HG03575 (cell line): ENCODE measurements around the gene ADAM17.
"Not testable (repeated sequence)": the region's sequence is repeated elsewhere in the genome, so short reads cannot be mapped to it uniquely, and the experiment has no call there.

Experiments used
- ATAC-seq: cut with Tn5 transposase; IDR thresholded peaks from one replicate; pipeline ENCODE4 v1.9.1; 2021; ENCODE audit not compliant: unreplicated experiment, insufficient number of reproducible peaks, low FRiP score; ENCODE audit errors: extremely low read depth

Gene ADAM17

DNA sequence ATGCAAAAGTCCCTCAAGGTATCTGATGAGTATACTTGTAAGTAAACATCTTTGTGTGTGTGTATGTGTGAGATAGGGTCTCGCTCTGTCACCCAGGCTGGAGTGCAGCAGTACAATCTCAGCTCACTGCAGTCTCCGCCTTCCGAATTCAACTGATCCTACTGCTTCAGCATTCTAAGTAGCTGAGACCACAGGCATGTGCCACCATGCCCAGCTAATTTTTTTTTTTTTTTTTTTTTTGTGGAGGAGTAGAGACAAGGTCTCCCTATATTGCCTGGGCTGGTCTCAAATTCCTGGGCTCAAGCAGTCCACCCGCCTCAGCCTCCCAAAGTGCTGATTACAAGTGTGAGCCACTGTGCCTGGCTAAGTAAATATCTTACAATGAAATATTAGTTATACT is 23.2 kb downstream of the ADAM17 start:
- ATAC-seq: no peak

DNA sequence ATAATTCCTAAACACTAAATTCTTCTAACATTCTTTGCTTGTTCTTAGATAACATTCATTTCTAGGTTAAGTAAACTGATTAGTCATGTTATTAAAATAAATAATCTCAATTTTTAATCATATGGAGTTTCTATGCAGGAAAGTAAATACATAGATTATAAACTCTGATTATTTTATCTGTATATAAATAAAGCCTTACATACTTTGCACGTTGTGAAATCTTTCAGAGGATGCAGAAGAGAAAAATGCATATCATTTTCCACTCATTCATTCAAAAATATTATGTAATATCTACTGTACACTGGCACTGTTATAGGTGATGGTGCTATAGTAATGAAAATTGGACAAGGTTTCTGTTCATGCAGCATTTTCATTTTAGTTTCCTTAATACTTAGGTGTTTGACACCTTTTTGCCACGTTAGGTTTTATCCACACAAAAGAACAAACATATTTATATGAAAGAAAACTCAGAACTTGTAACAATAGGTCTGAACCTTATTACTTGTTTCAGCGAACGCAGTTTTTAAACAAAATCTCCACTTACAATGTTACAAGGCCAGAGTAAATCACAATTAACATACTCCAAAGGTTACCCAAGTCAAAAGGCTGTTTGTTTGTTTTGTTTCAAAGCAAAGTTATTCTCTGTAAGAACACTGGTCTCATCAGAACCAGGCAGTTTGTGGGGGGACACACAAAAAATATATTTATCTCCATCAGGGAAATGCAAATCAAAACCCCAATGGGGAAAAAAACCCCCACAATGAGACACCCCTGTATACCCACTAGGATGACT is 27.4 kb downstream of the ADAM17 start:
- no peak for ATAC-seq

DNA sequence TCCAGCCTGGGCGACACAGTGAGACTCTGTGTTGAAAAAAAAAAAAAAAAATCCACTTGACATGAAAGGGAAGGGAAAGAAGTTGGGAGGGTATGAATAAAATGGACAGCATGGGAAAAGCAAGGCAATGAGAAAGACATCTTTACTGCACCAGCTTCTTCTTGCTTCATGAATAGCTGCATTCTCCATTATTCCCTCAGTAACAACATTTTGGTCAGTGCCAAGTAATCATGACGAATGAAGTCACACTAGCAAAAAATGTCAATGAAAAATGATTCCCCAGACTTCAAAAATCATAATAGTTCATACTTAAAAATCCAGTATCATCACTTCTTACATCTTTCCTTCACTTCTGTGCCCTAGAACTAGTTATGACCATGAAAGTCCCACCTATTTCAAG is 30.4 kb downstream of the ADAM17 start:
- no peak for ATAC-seq

DNA sequence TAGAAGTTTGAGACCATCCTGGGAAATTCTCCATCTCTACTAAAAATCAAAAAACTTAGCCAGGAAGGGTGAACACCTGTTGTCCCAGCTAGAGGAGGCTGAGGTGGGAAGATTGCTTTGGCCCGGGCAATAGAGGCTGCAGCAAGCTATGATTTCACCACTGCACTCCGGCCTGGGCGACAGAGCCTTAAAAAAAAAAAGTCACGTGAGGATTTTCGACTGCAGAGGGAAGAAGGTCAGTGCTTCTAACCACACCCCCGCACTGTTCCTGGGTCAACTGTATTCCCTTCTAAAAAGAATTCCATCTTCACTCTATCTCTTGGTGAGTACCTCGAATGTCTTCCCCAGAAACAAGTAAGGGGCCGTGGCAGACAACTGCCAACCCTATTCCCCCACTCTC is 31.3 kb downstream of the ADAM17 start:
- no peak for ATAC-seq

DNA sequence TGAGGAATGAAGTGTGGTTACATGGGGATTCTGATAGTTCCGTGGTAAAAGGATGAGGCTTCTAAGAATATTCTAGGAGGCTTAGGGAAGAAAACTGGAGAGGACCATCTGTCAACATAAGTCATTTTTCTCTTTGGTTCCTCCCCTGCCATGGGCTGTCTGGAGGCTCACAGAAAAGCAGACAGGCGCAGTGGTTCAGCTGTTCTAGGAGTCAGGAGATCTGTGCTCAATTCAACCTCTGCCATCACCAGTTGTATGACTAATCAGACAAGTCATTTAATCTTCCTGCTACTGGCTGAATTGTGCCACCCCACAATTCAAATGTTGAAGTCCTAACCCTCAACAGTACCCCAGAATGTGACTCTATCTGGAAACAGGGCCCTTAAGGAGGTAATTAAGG is 36.4 kb downstream of the ADAM17 start:
- ATAC-seq: no peak

DNA sequence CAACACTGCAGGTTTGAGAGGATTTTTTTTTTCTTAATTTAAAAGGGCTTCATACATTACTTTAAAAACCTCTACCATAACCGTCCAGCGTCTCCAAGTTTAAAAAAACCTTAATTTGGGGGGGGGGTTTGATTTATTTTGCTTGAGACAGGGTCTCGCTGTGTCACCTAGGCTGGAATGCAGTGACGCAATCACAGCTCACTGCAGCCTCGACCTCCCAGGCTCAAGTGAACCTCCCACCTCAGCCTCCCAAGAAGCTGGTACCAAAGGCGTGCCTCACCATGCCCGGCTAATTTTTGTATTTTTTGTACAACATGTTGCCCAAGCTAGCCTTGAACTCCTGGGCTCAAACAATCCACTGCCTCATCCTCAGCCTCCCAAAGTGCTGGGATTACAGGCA is 36.9 kb downstream of the ADAM17 start:
- ATAC-seq: no peak

DNA sequence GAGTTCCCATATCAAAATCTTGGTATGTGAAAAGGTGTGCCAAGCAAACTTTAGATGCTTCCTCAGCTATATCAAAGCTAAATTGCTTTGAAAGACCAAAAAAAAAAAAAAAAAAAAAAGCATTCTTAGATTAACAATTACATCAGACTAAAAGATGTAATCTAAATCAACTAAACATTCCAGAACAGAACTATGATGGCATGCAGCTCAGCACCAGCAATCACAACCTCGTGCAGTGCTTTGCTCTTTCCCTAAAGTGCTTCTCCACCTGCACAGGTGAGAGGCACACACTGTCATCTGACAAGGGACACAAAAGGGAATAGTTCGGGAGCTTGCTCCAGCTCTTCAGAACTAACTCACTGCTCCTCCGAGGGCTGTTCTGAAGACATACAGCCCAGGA is 37.5 kb downstream of the ADAM17 start:
- no peak for ATAC-seq

DNA sequence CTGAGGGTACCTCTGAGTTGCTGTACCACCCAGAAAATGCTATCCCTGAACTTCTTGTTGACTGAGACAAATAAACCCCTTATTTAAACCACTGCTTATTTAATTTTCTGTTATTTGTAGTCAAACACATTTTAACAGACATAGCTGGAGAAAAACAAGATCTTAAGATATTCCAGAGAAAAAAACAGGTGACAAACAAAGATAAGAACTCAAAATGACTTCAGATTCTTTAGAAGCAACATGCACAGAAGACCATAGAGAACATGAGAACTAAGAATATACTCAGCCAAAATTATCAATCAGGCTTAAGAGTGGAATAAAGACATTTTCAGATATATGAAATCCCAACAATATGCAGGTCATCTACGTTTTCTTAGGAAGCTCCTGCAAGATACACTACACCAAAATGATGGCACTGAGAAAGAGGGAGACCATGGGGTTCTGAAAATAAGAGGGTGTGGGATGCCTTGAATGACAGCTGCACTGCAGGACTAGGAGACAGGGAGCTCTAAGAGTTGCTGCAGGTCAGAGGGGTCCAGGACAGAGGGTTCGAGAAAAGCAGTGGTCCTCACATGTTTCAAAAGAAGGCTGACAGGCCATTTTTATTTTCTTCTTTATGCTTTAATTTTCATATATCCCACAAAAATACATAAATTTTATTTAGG is 38.4 kb downstream of the ADAM17 start:
- ATAC-seq: no peak

DNA sequence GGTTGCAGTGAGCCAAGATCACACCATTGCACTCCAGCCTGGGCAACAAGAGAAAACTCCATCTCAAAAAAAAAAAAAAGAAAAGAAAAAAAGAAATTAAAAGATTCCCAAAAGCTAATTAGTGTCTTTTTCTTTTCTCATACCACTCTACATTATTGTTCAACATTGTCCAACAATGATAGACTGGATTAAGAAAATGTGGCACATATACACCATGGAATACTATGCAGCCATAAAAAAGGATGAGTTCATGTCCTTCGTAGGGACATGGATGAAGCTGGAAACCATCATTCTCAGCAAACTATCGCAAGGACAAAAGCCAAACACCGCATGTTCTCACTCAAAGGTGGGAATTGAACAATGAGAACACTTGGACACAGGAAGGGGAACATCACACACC is 41.7 kb downstream of the ADAM17 start:
- ATAC-seq: not testable (repeated sequence)

DNA sequence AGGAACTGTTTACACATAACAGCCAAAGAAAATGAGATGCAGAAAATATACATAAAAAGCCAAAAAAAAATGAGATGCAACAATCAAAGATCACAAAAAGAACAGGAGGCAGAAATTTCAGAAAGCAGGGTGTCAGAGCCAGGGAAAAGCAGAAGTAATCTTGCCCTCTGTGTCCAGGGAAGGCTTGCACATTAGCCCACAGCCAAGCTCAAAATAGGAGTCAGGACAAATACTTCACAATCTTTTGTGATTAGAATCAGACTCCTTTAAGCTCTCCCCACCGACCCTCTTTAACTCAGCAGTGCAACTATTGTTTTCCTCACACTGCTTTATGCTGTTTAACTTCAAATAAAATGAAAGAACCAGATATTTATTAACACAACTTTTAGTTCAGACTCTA is 46.7 kb downstream of the ADAM17 start:
- no peak for ATAC-seq

DNA sequence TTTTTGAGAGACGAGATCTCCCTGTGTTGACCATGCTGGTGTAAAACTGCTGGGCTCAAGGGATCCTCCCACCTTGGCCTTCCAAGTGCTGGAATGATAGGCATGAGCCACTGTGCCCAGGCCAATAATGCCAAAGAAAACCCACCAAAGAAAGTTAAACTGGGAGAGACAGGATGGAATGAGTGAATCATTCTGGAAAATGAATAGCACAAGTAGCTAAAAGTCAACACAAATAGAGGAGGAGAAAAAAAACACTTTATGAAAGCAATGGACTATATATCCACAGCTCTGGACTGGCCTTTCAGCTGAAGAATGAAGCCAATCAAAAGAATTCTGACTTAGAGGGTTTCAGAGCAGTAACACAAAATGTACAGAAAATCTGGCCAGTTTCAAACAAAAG is 57.4 kb downstream of the ADAM17 start:
- no peak for ATAC-seq

DNA sequence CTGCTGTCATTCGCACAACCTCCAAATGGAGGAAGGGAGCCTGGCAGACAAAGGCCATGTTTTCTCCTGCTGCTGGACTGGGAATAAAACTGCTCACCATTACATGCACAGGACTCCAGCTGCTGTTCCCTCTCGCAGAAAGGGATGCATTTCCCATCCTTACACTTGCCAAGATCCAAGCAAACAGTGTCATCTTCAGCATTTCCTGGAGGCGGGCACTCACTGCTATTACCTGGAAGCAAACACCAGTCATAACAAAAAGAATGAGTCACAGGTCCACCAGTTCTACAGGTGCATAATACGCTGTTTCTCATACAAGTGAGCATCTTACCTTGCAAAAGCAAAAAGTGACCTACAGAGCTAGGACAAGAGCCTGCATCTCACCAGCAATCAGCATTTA is 58.6 kb downstream of the ADAM17 start:
- ATAC-seq: no peak

DNA sequence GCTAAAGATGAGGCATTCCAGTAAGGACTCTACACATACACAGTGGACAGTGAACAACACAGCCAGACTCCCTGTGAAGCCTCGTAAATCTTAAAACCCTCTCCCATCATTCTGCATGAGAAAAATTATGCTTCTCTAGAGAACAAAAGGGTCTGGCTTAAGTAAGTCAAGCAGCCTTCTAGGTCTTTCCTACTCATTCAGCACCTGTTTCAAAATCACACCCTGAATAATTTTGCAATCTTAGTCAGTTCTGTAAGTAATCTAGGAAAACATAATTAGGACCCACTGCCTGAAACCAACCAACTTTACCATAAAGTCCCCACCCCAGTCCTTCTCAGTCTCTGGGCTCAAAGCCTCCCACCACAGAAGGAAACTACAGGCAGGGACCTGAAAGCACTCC is 61.5 kb downstream of the ADAM17 start:
- ATAC-seq: no peak

DNA sequence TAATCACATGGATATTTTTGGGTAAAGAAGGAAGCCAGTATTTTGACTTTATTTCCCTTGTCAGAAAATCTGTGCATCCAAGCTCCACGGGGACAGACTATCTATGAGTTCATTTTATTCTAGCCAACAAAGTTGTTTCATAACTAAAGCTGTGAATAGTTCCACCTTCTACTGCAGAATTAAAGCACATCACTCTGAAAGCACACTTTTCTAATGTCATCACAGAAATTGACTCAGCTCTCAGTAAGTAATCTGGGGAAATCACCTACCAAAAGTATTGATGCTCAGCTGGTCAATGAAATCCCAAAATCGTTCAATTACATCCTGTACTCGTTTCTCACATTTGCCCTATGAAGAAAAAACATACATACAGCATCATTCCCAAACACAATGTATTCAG is 62.2 kb downstream of the ADAM17 start:
- no peak for ATAC-seq

DNA sequence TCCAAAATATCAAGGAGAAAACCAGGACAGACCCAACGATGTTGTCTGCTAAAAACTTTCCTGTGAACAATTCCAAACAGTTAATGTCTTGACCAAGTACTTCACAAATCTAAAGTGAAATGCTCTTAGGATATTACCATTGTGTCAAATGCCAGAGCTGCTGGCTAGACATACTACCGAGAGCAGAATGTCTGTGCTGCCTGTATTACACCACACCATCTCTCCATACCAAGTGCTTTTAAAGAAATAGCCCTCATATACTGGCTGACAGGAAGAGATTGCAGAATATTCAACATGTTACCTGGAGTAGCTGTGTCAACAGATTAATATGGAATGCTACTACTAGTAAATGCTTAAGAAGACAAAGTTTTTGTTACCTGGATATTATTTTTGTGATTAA is 62.7 kb downstream of the ADAM17 start:
- ATAC-seq: no peak

DNA sequence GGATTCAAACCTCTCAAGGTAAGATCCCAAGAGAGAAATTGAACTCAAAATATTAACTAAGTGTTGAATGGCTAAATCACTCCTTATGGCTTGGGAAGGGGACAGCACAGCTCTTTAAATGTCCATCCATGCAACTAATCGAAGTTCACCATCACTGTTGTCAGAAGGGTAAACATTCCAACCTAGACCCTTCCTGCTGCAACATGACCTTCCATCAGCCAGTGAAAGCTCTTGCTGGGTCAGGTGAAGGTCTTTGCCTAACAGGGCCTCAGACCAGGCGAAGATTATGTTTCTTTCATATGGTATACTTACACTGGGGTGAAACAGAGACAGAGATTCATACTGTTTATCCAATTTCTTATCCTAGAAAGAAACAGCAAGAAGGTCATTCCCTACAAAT is 64.8 kb downstream of the ADAM17 start:
- no peak for ATAC-seq

DNA sequence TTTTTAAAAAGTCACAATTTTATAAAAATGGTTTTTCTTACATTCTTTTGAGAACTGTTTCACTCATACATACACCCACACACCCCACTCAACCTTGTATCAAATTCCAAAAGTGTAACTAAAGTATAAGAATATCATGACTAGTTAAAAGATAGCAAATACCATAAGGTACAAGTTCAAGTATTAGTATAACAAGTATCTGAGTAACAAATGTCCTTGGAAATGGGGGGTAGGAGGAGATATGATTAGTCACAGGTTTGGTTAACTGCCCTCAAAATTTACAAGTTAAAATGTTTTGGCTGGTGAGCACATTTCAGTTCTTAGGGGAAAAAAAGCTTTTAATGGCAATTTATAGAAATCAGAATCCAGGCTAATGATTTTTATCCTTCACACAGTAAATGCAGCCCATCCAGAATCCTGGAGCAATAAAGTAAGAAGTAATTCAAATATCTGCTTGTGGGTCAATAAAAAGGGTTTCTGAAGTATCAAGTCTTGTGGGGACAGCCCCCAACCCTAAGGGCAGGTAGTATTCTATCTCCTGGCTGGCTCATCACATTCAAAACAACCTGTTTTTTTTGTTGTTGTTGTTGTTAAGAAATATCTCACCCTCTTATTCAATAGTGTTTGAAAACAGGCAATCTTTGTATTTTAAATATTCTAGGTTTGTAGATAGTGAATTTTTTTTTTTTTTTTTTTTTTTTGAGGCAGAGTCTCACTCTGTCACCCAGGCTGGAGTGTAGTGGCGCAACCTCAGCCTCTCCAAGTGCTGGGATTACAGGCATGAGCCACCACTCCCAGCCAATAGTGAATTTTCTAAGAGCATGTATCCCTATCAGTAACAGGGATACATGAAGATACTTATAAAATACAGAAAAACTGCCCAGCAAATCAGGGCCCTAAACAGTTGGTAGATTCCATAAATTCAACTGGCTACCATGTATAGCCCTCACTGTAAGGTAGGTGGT is 66.8 kb downstream of the ADAM17 start:
- ATAC-seq: no peak

DNA sequence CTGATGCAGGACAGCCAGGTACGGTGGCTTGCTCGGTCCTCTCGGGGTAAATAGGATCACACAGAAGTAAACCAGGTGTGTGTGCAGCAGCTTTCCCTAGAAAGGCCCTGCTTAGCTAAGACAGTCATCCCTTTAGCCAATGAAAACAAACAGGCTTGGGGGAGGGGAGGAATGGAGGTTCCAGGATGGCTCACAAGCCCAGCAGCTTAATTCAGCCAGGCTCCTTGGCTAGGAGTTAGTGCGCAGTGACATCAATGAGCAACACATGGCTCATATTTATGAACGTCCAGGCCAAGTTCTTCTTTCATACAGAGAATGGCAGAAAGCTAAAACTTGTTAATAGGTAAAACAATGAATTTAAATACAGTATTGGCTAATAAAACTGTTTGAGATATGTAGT is 71.1 kb downstream of the ADAM17 start:
- ATAC-seq: no peak

DNA sequence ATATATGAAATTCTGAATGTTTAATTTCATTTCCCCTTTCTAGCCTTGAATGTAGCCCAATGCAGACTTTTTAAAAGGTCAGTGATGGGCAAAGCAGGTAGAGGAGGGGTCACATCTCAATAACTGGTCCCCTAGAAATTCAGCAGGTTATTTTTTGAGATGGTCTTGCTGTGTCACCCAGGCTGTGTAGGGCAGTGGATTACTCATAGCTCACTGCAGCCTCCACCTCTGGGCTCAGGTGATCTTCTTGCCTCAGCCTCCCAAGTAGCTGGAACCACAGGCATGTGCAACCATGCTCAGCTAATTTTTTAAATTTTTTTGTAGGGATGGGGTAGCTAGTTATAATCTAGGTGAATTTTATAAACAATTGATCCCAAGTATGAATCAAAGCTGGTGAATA is 72.5 kb downstream of the ADAM17 start:
- ATAC-seq: no peak

DNA sequence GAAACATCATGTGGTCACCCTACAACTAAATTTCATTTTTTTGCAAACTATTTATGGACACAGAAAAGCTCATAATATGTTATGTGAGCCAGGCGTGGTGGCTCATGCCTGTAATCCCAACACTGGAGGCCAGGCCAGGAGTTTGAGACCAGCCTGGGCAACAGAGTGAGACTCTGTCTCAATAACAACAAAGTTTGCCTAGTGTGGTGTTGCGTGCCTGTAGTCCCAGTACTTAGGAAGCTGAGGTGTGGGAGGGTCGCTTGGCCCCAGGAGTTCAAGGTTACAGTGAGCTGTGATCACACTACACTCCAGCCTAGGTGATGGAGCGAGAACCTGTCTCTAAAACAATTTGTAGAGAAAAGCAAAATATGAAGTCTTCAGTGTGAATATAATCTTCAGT is 75.5 kb downstream of the ADAM17 start:
- no peak for ATAC-seq
